HG02588 (cell line): Measurements from ENCODE around the gene CDH13.

Experiments used
- ATAC-seq: cut with Tn5 transposase; IDR thresholded peaks from one replicate; pipeline ENCODE4 v1.9.1; 2021; ENCODE audit warnings: mild to moderate bottlenecking, moderate library complexity; ENCODE audit not compliant: unreplicated experiment

CDH13 gene

DNA sequence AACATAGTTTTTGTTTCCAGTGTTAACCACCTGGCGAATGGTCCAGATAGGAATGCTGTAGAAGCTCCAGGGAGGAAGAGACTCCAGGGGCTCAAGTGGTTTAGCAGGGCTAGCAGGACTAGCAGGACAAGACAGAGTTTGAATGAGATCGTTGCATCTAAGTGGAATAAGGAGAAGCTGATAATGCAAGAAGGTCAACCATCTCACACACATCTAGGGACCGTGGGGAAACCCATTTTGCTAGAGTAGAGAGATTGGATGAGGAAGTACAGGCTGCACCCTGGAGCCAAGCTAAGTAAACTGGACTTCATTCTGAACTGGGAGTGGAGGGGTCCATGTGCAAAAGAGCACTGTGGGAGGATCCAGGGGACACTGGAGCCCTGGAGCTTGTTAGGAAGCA lies 1094.9 kb downstream of the CDH13 start:
- ATAC-seq: no peak

DNA sequence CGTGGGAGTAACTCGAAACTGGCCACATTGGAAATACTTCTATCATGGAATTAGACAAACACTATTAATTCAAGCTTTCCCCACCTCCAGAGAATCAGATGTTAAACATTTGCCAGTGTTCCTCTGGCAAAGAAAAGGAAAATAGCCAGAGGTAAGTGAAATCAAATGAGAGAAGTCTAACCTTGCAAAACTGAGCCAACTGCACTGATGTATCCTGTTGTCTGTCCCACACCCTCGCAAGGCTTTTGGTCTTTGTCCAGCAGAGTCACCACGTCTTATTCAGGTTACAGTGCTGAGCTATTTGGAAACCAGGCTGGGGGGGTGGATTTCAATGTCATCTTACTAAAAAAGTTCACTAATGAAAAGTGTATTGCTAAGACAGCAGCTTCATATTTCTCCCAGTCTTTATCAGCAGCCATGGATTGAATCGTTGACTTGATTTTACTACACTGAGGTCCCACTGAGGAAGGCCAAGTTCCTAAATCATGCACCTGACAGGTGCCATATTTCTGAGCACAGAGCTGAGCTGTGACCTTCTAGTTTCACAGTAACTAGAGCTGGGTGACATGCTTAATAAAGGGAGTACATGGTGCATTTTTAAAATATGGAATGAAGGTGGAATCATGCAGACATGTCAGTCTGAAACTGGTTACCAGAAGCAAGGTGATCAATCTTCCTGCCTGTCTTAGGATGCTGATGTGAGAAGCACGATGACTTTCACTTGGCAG lies 1095.9 kb downstream of the CDH13 start:
- ATAC-seq: no peak

- no peak for ATAC-seq
Measured at GRCh38 chr16:83723244-83723643, 1096.5 kb downstream of the CDH13 start.

- ATAC-seq: no peak
Measured at GRCh38 chr16:83723901-83724300, 1097.1 kb downstream of the CDH13 start.

- ATAC-seq: no peak
Measured at GRCh38 chr16:83724585-83724984, 1097.8 kb downstream of the CDH13 start.

- ATAC-seq: no peak
Measured at GRCh38 chr16:83725313-83725712, 1098.5 kb downstream of the CDH13 start.

DNA sequence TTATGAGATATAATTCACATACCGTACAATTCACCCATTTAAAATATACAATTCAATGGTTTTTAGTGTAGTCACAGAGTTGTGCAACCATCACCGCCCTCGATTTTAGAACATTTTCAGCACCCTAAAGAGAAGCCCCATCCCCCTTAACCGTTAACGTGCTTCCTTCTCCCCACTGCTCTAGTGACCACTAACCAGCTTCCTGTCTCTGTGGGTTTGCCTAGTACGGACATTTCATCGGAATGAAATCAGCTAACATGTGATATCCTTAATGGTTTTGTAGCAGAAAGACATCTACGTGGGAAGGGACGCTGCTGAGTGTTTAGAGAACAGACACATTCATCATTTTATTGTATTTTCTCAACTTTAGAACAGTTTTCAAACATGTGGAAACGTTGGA lies 1100.2 kb downstream of the CDH13 start:
- no peak for ATAC-seq

DNA sequence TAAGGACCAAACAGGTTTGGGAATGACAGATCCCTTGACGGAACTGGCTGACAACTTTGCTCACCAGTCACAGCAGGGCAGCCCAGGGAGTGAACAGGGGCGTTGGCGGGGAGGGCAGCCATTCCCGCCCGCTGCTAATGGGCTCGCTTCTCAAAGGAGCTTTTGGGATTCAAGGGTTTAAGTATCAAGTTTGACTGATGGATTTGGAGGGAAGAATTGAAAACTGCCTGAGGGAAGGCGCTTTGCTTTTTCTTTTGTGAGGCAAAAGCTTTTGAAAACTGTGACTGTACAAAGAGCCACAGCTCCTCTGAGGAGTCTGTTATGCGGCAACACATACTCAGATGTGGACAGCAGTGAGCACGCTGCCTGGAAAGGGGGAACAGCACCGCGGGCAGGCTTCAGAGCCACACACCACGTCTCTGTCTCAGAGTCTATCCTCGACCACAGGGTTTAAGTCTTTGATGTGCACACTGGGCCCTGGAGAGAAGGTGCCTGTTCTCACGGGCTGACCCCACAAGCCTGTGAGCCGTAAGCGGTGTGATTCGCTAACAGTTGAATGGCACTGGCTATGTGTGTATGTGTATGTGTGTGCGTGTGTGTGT lies 1101.1 kb downstream of the CDH13 start:
- ATAC-seq: no peak

DNA sequence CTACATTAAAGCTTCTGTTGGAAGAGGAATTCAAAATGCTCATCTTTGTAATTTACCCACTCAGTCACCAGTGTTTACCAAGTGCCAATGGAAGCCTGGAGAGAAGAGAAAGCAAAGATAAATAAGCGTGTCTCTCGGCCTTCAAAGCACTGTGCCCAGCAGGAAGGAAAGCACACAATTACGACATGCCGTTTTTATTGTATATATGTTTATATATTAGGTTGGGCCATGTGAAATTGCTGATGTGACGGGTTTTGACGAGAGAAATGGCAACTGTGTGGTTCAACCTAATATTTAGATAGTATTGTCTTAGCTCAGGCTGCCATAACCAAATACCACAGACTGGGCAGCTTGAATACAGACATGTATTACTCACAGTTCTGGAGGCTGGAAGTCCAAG lies 1101.7 kb downstream of the CDH13 start:
- ATAC-seq: no peak

- ATAC-seq: no peak
Measured at GRCh38 chr16:83730812-83731211, 1104.0 kb downstream of the CDH13 start.

DNA sequence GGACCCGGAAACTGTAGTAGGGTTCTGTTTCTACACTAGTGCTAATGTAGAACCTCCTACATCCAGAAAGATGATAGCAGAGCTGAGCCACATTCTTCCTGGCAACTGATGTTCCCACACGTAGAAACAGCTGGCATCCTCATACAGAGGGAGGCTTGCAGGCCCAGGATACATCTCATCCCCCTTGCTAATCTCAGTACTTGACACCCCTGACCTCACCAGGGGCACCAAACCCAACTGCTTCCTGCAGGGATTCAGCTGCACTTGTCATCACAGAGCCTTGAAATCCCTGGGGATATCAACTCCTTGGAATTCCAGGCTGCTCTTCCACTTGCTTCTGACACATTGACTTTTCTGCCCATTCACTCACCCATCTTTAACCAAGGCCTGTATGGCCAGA lies 1105.8 kb downstream of the CDH13 start:
- ATAC-seq: no peak

GRCh38 chr16:83733301-83733700 lies 1106.5 kb downstream of the CDH13 start:
- ATAC-seq: no peak

DNA sequence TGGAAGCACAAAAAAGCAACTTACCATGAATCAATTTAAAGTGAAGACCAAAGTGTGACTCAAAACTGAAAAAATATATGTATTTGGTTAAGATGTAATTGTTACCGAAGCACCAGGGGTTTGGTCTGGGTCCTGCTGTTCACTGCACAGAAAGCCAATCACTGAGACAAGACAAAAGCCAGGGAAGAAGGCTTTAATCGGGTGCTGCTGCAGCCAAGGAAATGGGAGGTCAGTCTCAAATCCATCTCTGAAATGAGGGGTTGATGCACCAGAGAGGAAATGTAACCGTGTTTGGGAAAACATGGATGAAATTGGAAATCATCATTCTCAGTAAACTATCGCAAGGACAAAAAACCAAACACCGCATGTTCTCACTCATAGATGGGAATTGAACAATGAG lies 1107.4 kb downstream of the CDH13 start:
- no peak for ATAC-seq

GRCh38 chr16:83737729-83738354 lies 1111.1 kb downstream of the CDH13 start:
- ATAC-seq: no peak

- ATAC-seq: no peak
Measured at GRCh38 chr16:83738923-83739503, 1112.2 kb downstream of the CDH13 start.

GRCh38 chr16:83742124-83742899 lies 1115.5 kb downstream of the CDH13 start:
- no peak for ATAC-seq

- ATAC-seq: no peak
Measured at GRCh38 chr16:83743241-83743640, 1116.5 kb downstream of the CDH13 start.

DNA sequence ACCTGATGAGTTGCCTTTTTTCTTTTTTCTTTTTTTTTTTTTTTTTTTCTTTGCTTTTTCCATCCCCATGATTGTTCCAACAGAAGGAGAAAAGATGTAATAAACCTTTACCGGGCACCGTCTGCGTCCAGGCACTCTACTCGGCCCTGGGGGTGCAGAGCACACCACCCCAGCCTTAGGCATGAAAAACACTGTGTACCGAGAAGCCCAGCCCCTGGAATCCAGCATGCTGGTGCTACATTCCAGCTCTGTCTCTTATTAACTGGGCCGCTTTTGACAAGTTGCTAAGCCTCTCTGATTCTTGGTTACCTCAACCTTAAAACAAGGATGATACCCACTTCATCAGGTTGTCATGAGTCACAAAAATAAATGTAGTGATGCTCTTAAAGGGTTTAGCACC lies 1117.0 kb downstream of the CDH13 start:
- ATAC-seq: no peak

DNA sequence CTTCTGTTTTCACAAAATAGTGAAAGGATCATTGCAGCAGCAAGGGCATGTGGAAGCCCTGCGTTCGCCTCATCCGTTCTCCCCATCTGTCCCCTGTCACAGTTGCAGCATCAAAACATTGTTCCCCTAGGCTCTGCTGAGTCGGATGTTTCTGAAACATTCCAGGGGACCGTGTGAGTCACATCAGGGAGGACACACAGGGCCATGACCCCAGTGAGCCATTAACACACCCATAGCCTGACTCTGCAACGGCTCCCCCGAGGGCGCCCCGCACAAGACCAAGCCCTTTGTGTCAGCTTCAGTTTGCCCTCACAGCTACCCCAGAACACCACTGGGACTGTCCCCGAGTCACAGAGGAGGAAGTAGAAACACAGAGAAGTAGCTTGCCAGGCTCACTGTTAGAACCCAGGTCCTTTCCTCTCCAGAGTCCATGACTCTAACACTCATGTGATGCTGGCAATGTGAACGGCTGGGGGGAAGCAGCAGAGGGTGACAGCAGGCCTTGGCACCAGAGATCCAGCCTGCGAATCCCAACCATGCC lies 1117.7 kb downstream of the CDH13 start:
- no peak for ATAC-seq

DNA sequence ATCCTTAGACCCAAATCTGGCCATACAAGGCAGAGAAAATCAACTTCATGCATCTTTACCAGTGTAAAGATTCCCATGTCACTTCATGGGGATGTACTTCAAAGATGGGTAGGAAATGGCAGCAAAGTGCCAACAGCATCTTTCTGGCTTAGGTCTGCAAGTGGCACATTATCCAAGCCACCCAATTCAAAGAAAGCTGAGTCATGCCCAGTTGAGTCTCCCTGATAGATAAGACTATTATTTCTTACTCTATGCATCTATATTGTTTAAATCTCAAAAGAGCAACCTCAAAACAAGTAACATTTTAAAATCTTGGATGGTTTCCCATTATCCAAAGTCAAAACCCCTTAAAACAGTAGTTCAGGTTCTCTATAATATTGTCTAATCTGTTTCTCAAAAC lies 1119.8 kb downstream of the CDH13 start:
- ATAC-seq: no peak

GRCh38 chr16:83747936-83748335 lies 1121.2 kb downstream of the CDH13 start:
- ATAC-seq: no peak
